Glomerular visceral epithelial cell (primary cell): ENCODE measurements around the gene HYCC2.
A peak's percentile ranks its signal among the peaks of the same experiment; 100 is the strongest.
"Not testable (repeated sequence)": the region's sequence is repeated elsewhere in the genome, so short reads cannot be mapped to it uniquely, and the experiment has no call there.

Experiments
- DNase-seq: peaks from one replicate; pipeline ENCODE4 v3.0.0-alpha.2; 2016; ENCODE audit errors: extremely low spot score

The HYCC2 gene

DNA sequence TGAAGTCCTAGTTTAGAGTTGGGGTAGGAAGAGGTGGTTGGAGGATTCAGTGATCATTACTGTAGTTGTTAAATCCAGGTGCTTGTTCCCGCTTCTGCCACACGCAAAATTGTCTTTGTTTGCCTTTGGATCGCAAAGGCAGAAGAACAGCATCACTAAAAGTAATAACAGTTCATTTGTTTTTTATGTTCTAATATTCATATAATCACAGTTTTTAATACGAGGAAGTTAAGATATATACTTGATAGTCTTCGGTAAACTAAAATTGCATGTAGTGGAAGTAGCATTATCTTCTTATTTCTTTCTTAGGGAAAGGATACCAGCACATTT, 695 bp upstream of the HYCC2 start:
- no peak for DNase-seq

DNA sequence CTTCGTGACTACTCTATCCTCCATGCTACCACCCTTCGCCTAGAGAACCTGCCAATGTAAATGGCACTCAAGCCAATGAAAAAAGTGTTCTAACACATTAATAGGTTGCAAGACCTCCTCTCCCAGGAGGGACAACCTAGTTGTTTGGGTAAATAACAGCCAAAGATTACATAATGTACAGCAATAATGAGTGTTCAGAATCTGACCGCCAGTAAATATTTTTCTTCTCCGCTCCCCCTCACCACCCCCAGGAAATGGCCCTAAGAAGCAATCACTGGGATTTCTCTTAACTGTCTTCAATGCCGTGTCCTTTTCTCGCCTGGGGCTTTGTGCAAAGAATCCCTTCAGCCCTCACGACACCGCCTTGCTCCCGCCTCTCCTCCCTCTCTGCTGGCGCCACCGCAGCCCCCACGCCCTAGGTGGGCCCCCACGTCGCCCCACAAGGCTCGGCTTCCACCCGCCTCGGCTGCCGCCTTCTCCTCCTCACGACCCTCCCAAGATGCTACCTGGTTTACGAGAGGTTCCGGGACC, 458 bp downstream of the HYCC2 start:
- DNase-seq, result peak; percentile 24

DNA sequence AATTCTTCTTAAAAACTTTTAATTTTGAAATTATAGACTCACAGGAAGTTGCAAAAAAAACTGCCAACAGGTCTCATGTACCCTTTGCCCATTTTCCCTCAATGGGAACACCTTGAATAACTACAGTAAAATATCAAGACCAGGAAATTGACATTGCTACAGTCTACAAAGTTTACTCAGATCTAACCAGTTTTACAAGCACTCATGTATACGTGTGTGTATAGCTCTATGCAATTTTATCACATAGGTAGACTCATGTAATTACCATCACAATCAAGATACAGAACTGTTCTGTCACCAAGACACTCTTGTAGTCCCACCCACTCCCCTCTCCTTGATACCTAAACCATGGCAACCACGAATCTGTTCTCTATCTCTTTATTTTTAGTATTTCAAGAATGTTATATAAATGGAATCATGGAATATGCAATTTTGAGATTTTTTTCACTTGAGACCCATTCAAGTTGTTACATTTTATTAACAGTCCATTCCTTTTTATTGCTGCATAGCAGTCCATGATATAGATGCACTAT, 6.6 kb downstream of the HYCC2 start:
- DNase-seq, result no peak

DNA sequence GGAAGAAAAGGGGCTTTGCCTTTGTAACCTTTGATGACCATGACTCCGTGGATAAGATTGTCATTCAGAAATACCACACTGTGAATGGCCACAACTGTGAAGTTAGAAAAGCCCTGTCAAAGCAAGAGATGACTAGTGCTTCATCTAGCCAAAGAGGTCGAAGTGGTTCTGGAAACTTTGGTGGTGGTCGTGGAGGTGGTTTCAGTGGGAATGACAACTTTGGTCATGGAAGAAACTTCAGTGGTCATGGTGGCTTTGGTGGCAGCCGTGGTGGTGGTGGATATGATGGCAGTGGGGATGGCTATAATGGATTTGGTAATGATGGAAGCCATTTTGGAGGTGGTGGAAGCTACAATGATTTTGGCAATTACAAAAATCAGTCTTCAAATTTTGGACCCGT, 8.0 kb downstream of the HYCC2 start:
- DNase-seq, result not testable (repeated sequence)

DNA sequence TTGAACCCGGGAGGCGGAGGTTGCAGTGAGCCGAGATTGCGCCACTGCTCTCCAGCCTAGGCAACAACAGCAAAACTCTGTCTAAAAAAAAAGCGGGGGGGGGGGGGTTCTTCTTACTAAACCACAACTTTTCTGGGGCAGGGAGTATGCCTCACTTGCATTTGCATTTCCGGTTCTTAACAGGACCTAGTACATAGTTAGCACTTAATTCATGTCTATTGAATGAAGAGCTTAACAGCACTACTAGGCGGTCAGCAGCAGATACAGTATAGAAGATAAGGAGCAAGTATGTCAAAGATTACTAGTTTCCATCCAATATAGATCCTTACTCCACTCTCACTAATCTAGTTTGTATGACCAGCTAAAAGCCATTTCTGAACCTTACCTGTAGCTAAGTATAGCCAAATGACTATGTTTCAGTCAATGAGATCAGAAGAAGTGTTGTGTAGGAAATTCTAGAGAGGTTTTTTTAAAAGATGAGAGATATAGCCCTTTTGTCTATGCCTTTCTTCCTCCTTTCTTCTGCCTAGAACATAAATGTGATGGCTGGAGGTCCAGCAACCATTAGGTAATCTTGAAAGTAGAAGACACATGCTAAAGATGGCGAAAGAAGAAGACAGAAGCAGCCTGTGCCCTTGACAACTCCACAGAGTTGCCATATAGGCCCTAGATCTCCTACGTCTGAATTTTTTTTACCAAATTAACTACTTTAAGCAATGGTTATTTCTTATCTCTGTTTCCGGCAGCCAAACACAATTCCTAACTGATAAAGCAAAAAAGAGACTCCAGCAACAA, 11.3 kb downstream of the HYCC2 start:
- no peak for DNase-seq

DNA sequence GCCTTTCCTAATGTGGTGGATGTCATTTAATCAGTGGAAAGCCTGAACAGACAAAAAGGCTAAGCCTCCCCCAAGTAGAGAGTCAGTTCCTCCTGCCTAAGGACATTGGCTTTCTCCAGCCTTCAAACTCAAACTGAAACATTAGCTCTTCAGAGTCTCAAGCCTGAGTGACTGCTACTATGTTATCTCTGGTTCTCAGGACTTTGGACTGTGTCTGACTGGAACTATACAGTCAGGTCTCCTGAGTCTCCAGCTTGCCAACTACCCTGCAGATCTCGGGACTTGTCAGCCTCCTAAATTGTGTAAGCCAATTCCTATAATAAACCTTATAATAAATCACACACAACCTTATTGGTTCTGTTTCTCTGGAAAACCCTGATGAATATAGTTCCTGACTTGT, 12.6 kb downstream of the HYCC2 start:
- no peak for DNase-seq

DNA sequence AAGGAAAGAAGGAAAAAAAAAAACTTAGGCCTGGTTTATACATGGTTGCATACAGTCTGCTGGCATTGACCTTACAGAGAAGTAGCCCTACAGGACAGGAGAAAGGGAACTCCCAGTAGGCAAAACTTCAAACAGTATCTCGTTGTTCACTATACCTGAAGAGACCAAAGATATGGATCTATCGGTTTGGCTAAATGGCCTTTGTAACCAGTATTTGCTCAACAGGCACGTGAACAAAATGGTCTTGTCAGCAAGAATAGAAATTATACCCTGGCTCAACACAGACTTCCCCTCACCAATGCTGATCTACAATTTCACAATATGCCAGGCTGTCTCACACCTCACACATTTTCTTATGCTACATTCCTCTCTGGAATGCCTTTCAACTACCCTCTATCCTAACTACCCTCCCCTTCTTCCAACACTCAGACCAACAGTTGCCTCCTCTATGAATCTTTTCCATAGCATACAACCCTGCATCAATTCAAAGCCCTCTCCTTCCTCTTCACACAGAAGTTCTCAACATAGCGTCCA, 13.7 kb downstream of the HYCC2 start:
- DNase-seq, result no peak

DNA sequence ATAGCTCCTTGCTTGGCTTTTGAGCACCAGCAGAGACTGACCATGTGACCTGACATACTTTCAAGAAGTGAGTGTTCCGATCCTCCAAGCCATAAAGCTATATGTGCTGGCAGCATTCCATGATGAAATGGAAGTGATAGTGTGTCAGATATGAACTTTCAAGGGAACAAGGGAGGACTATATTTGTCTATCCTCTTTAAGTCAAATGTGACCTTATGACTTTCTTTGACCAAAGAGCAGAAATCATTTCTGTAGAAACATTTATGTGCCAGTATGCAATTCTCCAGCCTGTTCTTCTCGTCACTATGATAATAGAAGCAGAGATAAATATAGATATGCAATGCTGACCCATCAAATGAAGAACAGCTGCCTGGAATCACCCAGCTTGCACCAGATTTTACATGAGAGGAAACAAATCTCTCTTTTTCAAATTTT, 14.4 kb downstream of the HYCC2 start:
- no peak for DNase-seq

DNA sequence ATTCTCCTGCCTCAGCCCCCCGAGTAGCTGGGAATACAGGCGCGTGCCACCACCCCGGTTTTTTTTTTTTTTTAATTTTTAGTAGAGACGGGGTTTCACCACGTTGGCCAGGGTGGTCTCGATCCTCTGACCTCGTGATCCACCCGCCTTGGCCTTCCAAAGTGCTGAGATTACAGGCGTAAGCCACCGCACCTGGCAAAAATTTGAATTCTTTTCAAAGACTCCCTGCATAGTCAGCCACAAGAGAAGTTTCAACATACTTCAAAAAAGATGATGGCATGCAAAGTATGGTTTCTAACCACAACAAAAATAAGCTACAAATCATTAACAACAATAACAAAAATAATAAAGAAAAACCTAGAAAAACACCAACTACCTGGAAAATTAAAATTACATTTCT, 22.0 kb downstream of the HYCC2 start:
- DNase-seq, result no peak

DNA sequence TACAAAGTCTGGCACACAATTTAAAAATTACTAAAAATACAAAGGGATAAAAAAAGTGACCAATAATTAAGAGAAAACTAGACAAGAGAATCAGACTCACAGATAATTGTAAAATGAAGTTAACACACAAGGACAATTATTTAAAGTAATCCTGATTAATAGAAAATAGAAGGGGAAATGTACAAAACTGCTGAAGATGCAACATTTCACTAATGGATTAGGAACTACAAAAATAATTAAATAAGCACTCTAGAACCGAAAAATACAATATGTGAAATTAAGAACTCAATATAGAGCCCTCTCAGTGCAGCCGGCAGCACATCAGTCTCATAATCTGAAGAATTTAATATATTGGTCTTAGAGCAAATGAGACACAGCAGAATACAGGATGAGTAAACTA, 24.6 kb downstream of the HYCC2 start:
- DNase-seq, result no peak

DNA sequence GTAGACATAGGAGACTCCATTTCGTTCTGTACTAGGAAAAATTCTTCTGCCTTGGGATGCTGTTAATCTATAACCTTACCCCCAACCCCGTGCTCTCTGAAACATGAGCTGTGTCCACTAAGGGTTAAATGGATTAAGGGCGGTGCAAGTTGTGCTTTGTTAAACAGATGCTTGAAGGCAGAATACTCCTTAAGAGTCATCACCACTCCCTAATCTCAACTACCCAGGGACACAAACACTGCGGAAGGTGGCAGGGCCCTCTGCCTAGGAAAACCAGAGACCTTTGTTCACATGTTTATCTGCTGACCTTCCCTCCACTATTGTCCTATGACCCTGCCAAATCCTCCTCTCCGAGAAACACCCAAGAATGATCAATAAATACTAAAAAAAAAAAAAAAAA, 28.4 kb downstream of the HYCC2 start:
- DNase-seq, result not testable (repeated sequence)

DNA sequence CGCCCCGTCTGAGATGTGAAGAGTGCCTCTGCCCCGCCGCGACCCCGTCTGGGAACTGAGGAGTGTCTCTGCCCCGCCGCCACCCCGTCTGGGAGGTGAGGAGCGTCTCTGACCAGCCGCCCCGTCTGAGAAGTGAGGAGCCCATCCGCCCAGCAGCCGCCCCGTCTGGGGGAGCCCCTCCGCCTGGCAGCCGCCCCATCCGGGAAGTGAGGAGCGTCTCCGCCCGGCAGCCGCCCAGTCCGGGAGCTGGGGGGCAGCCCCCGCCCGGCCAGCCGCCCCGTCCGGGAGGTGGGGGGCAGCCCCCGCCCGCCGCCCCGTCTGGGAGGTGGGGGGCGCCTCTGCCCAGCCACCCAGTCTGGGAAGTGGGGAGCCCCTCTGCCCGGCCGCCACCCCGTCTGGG, 29.0 kb downstream of the HYCC2 start:
- DNase-seq, result not testable (repeated sequence)

DNA sequence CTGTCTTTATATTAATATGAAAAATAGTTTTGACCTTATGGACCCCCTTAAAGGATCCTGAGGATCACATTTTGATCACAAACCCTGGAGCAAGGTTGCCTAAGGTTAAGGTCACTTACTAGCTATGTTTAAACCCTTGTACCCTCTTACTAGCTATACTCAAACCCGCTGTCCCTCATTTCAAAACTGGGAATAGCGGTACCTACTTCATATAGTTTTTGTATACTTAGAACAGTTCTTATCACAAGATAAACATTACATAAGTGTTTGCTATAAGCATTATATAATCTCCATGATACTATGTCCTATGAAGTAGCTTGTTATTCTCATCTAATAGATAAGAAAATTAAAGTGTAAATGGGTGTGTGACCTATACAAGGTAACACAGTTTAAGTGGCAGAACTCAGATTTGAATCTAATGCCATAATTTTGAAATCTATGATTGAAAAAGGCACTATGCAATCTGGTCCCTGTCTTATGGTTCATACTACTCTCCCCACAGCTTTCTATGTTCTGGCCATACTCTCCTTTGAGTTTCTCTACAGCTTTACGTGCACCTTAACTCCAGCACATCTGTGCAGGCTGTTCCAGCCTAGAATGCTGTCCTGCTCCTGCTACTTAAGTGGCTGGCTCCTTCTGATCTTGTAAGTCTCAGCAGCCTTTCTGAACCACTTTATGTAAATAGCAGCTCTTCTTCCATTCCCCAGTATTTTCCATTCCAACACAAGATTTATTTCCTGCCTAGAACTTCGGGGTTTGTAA, 30.4 kb downstream of the HYCC2 start:
- DNase-seq, result no peak

DNA sequence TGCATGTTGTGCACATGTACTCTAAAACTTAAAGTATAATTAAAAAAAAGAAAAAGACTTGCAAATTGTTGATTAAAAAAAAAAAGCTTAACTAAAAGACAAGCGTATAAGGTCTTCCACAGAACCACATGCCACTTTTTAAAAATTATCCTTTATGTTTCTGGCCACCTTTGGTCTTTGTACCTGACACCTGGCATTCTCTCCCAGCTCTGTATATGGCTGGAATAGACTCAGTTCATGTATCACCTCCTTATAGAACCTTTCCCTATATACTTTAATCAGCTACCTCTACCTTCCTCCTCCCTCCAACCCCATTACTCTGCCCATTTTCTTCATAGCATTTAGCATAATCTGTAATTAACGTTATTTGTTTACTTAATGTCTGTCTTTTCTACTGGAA, 32.6 kb downstream of the HYCC2 start:
- no peak for DNase-seq

DNA sequence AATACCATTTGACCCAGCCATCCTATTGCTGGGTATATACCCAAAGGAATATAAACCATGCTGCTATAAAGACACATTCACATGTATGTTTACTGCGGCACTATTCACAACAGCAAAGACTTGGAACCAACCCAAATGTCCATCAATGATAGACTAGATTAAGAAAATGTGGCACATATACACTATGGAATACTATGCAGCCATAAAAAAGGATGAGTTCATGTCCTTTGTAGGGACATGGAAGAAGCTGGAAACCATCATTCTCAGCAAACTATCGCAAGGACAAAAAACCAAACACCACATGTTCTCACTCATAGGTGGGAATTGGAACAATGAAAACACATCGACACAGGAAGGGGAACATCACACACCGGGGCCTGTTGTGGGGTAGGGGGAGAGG, 33.1 kb downstream of the HYCC2 start:
- not testable (repeated sequence) for DNase-seq

DNA sequence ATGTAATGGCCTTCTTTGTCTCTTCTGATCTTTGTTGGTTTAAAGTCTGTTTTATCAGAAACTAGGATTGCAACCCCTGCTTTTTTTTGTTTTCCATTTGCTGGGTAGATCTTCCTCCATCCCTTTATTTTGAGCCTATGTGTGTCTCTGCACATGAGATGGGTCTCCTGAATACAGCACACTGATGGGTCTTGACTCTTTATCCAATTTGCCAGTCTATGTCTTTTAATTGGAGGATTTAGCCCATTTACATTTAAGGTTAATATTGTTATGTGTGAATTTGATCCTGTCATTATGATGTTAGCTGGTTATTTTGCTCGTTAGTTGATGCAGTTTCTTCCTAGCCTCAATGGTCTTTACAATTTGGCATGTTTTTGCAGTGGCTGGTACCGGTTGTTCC, 37.1 kb downstream of the HYCC2 start:
- DNase-seq, result not testable (repeated sequence)

DNA sequence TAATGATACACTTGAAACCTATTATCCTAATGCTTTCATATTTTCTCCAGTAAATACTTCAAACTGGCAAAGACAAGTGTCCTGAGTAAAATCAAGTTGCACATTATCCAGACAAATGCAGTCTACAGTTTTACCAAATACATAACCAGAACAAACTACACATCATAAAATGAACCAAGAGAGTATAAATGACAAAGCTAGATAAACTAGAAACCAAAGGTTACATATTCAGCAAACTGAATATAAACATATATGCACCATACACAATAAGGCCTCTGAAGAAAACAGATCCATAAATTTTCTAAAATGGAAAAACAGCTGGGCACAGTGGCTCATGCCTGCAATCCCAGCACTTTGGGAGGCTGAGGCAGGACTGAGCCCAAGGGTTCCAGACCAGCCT, 47.0 kb downstream of the HYCC2 start:
- no peak for DNase-seq

DNA sequence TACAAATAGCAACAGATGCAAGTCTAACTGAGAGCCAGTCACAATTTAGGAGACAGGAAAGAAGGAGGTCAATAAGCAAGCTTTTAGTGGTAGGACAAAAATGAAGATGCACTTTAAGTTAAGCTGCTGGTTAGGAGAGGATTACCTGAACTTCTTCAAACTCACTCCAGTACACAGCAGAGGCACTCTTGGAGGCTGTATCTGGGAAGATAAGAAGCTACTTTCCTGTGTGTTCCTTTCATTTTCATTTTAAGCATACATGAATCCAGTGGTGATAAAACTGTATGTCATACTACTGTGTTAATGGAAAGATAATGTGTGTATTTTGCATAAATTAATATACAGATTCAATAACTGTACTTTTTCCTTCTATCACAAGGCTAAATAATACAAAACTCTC, 49.6 kb downstream of the HYCC2 start:
- DNase-seq, result no peak
